Esophagus squamous epithelium (tissue), 5 donors: ENCODE results near the gene ZNF106. TPM values are rescaled to one million over a fixed set of nuclear protein-coding genes. Genes with fewer than 3 reads are reported as not detected.

Source experiments
- DNase-seq: peaks from one replicate; lab custom pipeline; 2025; lab: John Stamatoyannopoulos, UW
- H3K27ac ChIP-seq, 4 donors: fragments of 200-600 bp; sonication (generic); one replicate each; pipeline ENCODE4 v1.5.1; 2016 to 2019; ENCODE audit warnings: mild to moderate bottlenecking in 1 of 4
- H3K27me3 ChIP-seq, 4 donors: fragments of 200-600 bp; sonication (generic); 1 replicate in 3 of 4; 2 replicates in 1 of 4; pipeline versions ENCODE4 v1.5.1 to v1.6.0; 2017 to 2021; ENCODE audit warnings: antibody characterized with exemption in 1 of 4
- H3K36me3 ChIP-seq, 3 donors: fragments of 200-600 bp; sonication (generic); one replicate each; pipeline ENCODE4 v1.5.1; 2016 to 2019
- H3K4me1 ChIP-seq, 3 donors: fragments of 200-600 bp; sonication (generic); one replicate each; pipeline ENCODE4 v1.5.1; 2017 to 2019
- H3K4me3 ChIP-seq, 4 donors: fragments of 200-600 bp; sonication (generic); 1 replicate in 3 of 4; 2 replicates in 1 of 4; pipeline ENCODE4 v1.5.1; 2016 to 2019; ENCODE audit warnings: mild to moderate bottlenecking in 2 of 4, moderate library complexity in 1 of 4
- H3K9me3 ChIP-seq, 3 donors: fragments of 200-600 bp; sonication (generic); one replicate each; pipeline ENCODE4 v1.5.1; 2016 to 2019
- CTCF ChIP-seq, 6 experiments: fragments of 450-650 bp in 4 of 6; fragments of 200-600 bp in 2 of 6; sonication (generic) in 2 of 6; IDR thresholded peaks; one replicate each; pipeline ENCODE4 v1.5.1; 2016 to 2019; ENCODE audit warnings: antibody characterized with exemption in 6 of 6, mild to moderate bottlenecking in 4 of 6, moderate library complexity in 4 of 6
- POLR2A ChIP-seq, 4 donors: fragments of 450-650 bp; IDR thresholded peaks; one replicate each; pipeline ENCODE4 v1.6.1; 2017; ENCODE audit warnings: antibody characterized with exemption in 4 of 4, mild to moderate bottlenecking in 4 of 4, moderate library complexity in 3 of 4
- WGBS, 2 donors: methylation state at CpG; one replicate each; pipeline ENCODE4 v1.1.5; 2018; 5-methylcytosine and 5-hydroxymethylcytosine counted together
- intact Hi-C: fragments of 100-400 bp; cut with DNase I; formaldehyde crosslinking; loops from one replicate; pipeline ENCODE4 v1.15.0; 2022
- total RNA-seq, 4 donors: library from RNA; depleted of rRNA; stranded (reverse); fragments of >200 nt; gene quantifications; one replicate each; pipeline ENCODE4 v1.1.0, GENCODE V29; 2016
- donor health status: DM: yes; HTN: yes; CAD: no.

Gene ZNF106
- total RNA-seq, 4 donors from 2014 or later = 16.0 to 65.0 (median 33.8) TPM

GRCh38 chr15:42402455-42403205, 88.3 kb downstream of the ZNF106 start:
- Histone ChIP-seq H3K27me3 (no peaks in the 10 kb centered on the region), H3K36me3 (peaks cover 0 to 52% (median 0%) of the 10 kb centered on the region in 3 donors), H3K9me3 (no peaks in the 10 kb centered on the region), H3K27ac (no peak overlapping the region), H3K4me1 (peaks cover 0 to 12% (median 9%) of the 10 kb centered on the region in 3 donors), H3K4me3 (no peak overlapping the region)
- intact Hi-C loops = no loop called here
- 89 to 91% methylated on average over 7 to 13 of the region's 15 CpGs for WGBS, 2 donors
- no peak for TF ChIP-seq CTCF (IDR thresholded peaks at IDR 0.05)
- TF ChIP-seq POLR2A (IDR thresholded peaks at IDR 0.05) = no peak
- DNase-seq = no peak

GRCh38 chr15:42401544-42402454, 89.1 kb downstream of the ZNF106 start:
- TF ChIP-seq CTCF (IDR thresholded peaks at IDR 0.05) = no peak
- TF ChIP-seq POLR2A (IDR thresholded peaks at IDR 0.05) = no peak
- DNase-seq = no peak
- H3K27ac ChIP-seq = no peak overlapping the region
- H3K4me3 ChIP-seq = no peak overlapping the region
- H3K4me1 ChIP-seq = peaks cover 0 to 12% (median 9%) of the 10 kb centered on the region in 3 donors
- 84 to 87% methylated on average over 16 to 19 of the region's 24 CpGs for whole genome bisulfite sequencing, 2 donors
- intact Hi-C loops = no loop called here
- H3K27me3 ChIP-seq = no peaks in the 10 kb centered on the region
- no peaks in the 10 kb centered on the region for H3K9me3 ChIP-seq
- peaks cover 0 to 52% (median 0%) of the 10 kb centered on the region in 3 donors for H3K36me3 ChIP-seq

GRCh38 chr15:42395838-42396237, 95.1 kb downstream of the ZNF106 start:
- 55 to 67% methylated on average over 1 of the region's 1 CpG for WGBS, 2 donors

GRCh38 chr15:42394106-42394505, 96.8 kb downstream of the ZNF106 start:
- Histone ChIP-seq H3K4me3 (no peak overlapping the region), H3K4me1 (no peaks in the 10 kb centered on the region), H3K27me3 (no peaks in the 10 kb centered on the region), H3K27ac (peak overlapping the region in 1 of 4 donors; percentile 34), H3K36me3 (peaks cover 0 to 3% (median 0%) of the 10 kb centered on the region in 3 donors), H3K9me3 (no peaks in the 10 kb centered on the region)
- WGBS, 2 donors = 92 to 97% methylated on average over 5 to 11 of the region's 13 CpGs
- TF ChIP-seq CTCF (IDR thresholded peaks at IDR 0.05) (no peak), POLR2A (IDR thresholded peaks at IDR 0.05) (no peak)
- DNase-seq = no peak
- intact Hi-C loops = no loop called here

More at GRCh38 chr15:42395838-42396237, 95.1 kb downstream of the ZNF106 start:
- TF ChIP-seq CTCF (IDR thresholded peaks at IDR 0.05) = no peak
- TF ChIP-seq POLR2A (IDR thresholded peaks at IDR 0.05) = no peak
- no peak overlapping the region for H3K4me3 ChIP-seq
- intact Hi-C loops = no loop called here
- no peaks in the 10 kb centered on the region for H3K4me1 ChIP-seq
- DNase-seq = no peak
- H3K36me3 ChIP-seq = peaks cover 0 to 15% (median 0%) of the 10 kb centered on the region in 3 donors
- H3K9me3 ChIP-seq = no peaks in the 10 kb centered on the region
- H3K27me3 ChIP-seq = no peaks in the 10 kb centered on the region
- H3K27ac ChIP-seq = no peak overlapping the region
